ENCODE measurements around the gene MTRF1. TPM values are rescaled to one million over a fixed set of nuclear protein-coding genes. Genes with fewer than 3 reads are reported as not detected.

MTRF1 gene
- total RNA-seq, 4 donors from 2014 or later, result 9.3 to 22.2 (median 12.0) TPM

- DNase-seq, result no peak
- intact Hi-C loops (cut with DNase I), result no loop called here
- TF ChIP-seq POLR2A (IDR thresholded peaks at IDR 0.05) (no peak), CTCF (IDR thresholded peaks at IDR 0.05) (no peak)
- Histone ChIP-seq H3K27ac (no peak overlapping the region), H3K36me3 (no peaks in the 10 kb centered on the region), H3K4me1 (no peaks in the 10 kb centered on the region), H3K27me3 (no peaks in the 10 kb centered on the region), H3K9me3 (no peaks in the 10 kb centered on the region), H3K4me3 (replicated peaks in 1 of 3) (no peak overlapping the region)
- 92 to 96% methylated on average over 1 of the region's 1 CpG for WGBS, 2 donors
Observed at GRCh38 chr13:41293272-41293671, 29.9 kb upstream of the MTRF1 start.

- Histone ChIP-seq H3K27me3 (no peaks in the 10 kb centered on the region), H3K4me1 (no peaks in the 10 kb centered on the region), H3K9me3 (no peaks in the 10 kb centered on the region), H3K36me3 (no peaks in the 10 kb centered on the region), H3K27ac (no peak overlapping the region), H3K4me3 (replicated peaks in 1 of 3) (no peak overlapping the region)
- no peak for TF ChIP-seq POLR2A (IDR thresholded peaks at IDR 0.05)
- no peak for TF ChIP-seq CTCF (IDR thresholded peaks at IDR 0.05)
- intact Hi-C loops (cut with DNase I), result no loop called here
- no peak for DNase-seq
- WGBS, 2 donors, result 93% methylated on average over 7 of the region's 7 CpGs
Observed at GRCh38 chr13:41291246-41291645, 27.9 kb upstream of the MTRF1 start.

DNA sequence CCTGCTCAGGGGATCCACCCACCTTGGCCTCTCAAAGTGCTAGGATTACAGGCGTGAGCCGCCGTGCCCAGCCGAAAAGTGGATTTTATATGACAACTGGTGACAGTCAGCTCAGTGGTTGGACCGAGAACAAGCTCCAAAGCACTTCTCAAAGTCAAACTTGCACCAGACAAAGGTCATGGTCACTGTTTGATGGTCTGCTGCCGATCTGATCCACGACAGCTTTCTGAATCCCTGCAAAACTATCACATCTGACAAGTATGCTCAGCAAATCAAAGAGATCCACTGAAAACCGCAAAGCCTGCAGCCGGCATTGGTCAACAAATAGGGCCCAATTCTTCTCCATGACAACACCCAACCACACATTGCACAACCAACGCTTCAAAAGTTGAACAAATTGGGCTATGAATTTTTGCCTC lies 26.1 kb upstream of the MTRF1 start:
- DNase-seq, result no peak
- Histone ChIP-seq H3K27me3 (no peaks in the 10 kb centered on the region), H3K36me3 (no peaks in the 10 kb centered on the region), H3K9me3 (no peaks in the 10 kb centered on the region), H3K27ac (no peak overlapping the region), H3K4me3 (replicated peaks in 1 of 3) (no peak overlapping the region), H3K4me1 (no peaks in the 10 kb centered on the region)
- WGBS, 2 donors, result 89 to 94% methylated on average over 10 of the region's 10 CpGs
- TF ChIP-seq CTCF (IDR thresholded peaks at IDR 0.05), result no peak
- TF ChIP-seq POLR2A (IDR thresholded peaks at IDR 0.05), result no peak
- intact Hi-C loops (cut with DNase I), result no loop called here

GRCh38 chr13:41286370-41286769 lies 23.0 kb upstream of the MTRF1 start:
- no peaks in the 10 kb centered on the region for H3K9me3 ChIP-seq
- no peaks in the 10 kb centered on the region for H3K4me1 ChIP-seq
- no peak for DNase-seq
- no peak overlapping the region for H3K4me3 ChIP-seq (replicated peaks in 1 of 3)
- 85 to 89% methylated on average over 5 of the region's 5 CpGs for whole genome bisulfite sequencing, 2 donors
- intact Hi-C loops (cut with DNase I), result no loop called here
- H3K27ac ChIP-seq, result no peak overlapping the region
- H3K36me3 ChIP-seq, result no peaks in the 10 kb centered on the region
- TF ChIP-seq CTCF (IDR thresholded peaks at IDR 0.05) (no peak), POLR2A (IDR thresholded peaks at IDR 0.05) (no peak)
- H3K27me3 ChIP-seq, result no peaks in the 10 kb centered on the region

- Histone ChIP-seq H3K9me3 (no peaks in the 10 kb centered on the region), H3K27me3 (no peaks in the 10 kb centered on the region), H3K27ac (no peak overlapping the region), H3K36me3 (no peaks in the 10 kb centered on the region), H3K4me3 (replicated peaks in 1 of 3) (no peak overlapping the region), H3K4me1 (no peaks in the 10 kb centered on the region)
- WGBS, 2 donors, result 91 to 94% methylated on average over 13 of the region's 13 CpGs
- DNase-seq, result no peak
- TF ChIP-seq POLR2A (IDR thresholded peaks at IDR 0.05) (no peak), CTCF (IDR thresholded peaks at IDR 0.05) (no peak)
- intact Hi-C loops (cut with DNase I), result no loop called here
Observed at GRCh38 chr13:41284512-41285288, 21.3 kb upstream of the MTRF1 start.

All from thyroid gland (tissue), 4 donors.